SK-N-MC (cell line): ENCODE results near the gene LAMC1.

Source experiments
- EZH2 ChIP-seq: fragments of 200-600 bp; sonication (generic); IDR thresholded peaks from one replicate; pipeline ENCODE4 v1.6.1; 2017; ENCODE audit warnings: antibody characterized with exemption
- FOXP2 ChIP-seq: optimal IDR thresholded peaks from 2 replicates; pipeline ENCODE3; 2011; ENCODE audit warnings: mild to moderate bottlenecking, moderate library complexity; ENCODE audit not compliant: insufficient read depth; ENCODE audit errors: extremely low read length, control extremely low read depth
- POLR2AphosphoS5 ChIP-seq: IDR thresholded peaks from 2 replicates; pipeline ENCODE4 v1.6.1; 2012; ENCODE audit warnings: mild to moderate bottlenecking, low read depth, low read length, borderline replicate concordance

- TF ChIP-seq POLR2AphosphoS5 (no peak), EZH2 (no peak), FOXP2 (no peak)
Observed at GRCh38 chr1:183040547-183040971, 17.3 kb downstream of the LAMC1 start.
